ENCODE results near the gene RNF38.
"Not testable (repeated sequence)": the region's sequence is repeated elsewhere in the genome, so short reads cannot be mapped to it uniquely, and the experiment has no call there.

The RNF38 gene

DNA sequence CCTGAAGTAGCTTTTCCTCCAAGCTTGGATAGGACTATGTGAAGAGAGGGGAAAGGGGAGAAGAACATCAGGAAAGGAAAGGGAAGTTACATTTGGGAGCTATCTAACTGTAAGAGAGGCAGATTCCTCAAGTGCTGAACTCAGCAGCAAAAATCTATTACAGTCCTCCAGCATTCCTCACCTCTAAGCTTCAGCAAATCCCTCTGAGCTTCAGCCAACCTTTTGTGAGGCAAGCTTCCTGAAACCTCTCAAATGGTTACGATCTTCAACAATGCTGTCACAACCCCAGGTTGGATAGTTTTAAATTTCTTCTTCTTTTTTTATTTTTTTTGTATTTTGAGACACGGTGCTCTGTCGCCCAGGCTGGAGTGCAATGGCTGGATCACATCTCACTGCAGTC, 2.5 kb upstream of the RNF38 start:
- no peak for DNase-seq

DNA sequence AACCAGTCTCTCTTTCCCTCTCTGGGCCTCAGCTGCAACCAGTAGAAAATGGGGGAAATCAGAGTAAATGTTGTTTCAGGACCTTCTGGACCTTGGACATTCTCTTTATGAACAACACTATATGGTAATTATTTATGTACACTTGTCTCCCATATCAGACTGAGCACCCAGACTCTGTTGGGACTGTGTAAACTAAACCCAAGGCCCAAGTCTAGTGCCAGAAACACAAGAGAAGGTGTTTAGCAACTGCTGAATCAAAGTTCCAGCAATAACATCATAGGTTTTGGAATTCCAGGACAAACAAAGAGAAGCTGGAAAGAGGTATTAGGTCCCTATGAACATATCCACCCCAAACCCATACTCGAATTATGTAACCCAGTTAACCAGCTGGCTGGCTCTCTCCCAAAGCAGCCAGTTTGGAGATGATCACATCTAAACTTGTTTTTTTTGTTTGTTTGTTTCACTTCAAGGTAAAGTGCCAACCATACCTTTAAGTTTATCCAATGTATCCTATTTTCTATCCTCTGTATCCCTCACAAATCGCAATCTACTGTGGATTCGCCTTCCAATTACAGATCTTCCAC, 1.9 kb upstream of the RNF38 start:
- no peak for DNase-seq

DNA sequence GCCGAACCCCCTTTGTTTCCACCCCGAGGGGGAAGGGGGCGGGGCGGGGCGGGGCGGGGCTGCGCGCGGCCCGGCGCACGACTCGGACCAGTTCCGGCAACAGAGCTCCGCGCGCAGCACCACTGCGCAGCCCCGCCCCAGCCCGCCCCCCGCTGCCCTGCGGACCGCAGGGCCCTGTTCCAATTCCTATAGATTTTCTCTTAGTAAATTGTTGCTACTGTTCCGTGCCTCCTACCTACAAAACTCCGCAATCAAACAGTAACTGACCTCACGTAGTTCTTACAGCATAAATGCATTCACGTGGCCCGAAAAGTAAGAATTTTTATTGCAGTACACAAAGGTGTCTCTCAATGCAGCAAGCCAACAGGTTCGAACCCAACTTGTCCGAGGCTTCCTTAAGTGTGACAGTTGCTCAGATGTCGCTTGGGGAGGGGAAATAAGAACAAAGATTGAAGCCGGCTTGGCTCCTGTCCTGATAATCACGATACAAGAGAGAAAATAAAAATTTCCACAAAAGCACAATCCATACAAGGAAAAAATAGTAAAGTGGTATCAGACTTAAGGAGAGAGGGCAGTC, 1.2 kb upstream of the RNF38 start:
- peak; percentile 89 for DNase-seq

DNA sequence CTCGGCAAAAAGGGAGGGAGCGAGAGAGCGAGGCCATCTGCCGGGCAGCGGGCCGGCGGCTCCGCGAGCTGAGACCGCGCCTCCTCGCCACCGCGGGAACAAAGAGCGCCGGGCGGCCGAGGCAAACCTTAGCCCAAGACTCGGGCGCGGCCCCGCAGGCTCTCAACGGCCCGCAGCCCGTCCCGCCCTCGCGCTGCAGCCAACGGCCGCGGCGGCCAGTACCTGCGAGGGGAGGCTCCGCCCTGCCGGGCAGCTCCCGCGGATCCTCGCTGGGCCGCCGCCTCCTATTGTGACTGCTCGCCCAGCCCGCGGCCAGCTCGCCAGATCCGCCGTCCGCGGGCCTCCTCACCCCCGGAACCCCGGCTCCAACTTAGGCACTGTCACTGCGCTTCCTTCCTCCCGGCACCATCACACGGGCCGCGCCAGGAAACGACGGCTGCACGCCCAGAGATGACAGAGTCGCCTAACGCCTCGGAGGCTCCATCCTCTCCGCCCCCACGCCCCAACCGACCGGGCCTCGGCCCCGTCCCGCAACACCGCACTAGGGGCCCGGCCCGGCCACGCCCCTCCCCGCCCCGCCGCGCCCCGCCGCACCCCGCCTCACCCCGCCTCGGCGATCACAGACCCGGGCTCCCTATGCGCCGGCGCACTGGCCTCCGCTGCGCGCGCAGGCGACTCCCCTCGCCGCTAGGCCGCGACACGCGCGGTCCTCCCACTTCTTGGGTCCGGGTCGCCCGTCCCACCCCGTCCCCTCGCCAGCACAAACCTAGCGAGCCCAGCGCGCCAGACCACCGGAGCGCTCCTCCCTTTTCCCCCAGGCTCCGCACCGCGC, 479 bp upstream of the RNF38 start:
- peak; percentile 89 for DNase-seq

DNA sequence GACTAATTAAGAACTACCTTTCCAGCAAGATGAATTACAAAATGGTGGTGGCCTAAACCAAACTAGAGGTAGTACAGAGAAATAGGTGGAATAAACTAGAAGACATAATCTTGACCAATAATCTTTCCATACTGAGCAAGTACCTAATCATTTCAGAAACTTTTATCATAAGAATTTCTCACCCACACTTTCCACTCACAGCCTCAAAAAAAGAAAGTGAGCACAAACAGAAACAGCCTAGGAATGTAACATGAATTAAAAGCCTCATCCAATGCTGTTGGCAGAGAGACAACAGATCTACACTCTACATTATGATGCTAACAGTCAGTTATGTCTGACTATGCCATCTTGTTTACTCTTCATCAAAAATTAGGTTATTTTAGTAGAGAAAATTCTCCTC, 1.3 kb downstream of the RNF38 start:
- DNase-seq: no peak

DNA sequence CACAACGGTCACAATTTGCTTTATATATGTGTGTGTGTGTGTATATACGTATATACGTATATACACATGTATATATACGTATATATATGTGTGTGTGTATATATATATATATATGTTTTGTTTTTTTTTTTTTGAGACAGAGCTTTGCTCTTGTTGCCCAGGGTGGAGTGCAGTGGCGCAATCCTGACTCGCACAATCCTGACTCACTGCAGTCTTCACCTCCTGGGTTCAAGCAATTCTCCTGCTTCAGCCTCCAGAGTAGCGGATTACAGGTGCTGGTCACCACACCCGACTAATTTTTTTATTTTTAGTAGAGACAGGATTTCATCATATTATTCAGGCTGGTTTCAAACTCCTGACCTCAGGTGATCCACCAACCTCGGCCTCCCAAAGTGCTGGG, 3.1 kb downstream of the RNF38 start:
- no peak for DNase-seq

DNA sequence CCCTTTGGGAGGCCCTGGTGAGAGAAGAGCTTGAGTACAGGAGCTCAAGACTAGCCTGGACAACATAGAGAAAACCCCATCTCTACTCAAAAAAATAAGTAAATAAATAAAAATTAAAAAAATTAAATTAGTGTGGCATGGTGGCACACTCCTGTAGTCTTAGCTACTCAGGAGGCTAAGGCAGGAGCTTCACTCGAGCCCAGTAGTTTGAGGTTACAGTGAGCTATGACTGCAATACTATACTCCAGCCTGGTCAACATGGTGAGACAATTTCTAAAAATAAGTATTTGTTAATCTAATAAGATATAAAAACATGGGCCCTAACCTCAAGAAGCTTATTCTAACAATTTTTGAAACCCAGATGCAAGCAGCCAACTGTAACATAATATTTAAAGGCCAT, 7.6 kb downstream of the RNF38 start:
- DNase-seq: no peak

DNA sequence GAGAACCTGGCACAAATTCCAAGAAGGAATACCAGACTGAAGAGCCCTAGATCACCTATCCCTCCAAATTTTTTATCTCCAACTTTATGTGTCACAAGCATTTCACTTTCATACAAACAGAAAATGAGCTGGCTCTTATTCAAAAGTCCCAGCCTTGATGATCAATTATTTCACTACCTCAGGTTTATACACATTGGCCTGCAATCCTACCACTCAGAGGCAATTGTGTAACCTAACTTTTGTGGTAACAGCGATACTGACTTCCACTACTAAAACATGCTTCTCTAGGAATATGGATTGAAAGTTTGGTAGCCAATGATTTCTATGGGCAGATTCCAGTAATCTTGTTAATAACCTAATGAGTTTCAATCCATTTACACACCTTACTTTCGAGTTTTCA, 10.5 kb downstream of the RNF38 start:
- DNase-seq: no peak

DNA sequence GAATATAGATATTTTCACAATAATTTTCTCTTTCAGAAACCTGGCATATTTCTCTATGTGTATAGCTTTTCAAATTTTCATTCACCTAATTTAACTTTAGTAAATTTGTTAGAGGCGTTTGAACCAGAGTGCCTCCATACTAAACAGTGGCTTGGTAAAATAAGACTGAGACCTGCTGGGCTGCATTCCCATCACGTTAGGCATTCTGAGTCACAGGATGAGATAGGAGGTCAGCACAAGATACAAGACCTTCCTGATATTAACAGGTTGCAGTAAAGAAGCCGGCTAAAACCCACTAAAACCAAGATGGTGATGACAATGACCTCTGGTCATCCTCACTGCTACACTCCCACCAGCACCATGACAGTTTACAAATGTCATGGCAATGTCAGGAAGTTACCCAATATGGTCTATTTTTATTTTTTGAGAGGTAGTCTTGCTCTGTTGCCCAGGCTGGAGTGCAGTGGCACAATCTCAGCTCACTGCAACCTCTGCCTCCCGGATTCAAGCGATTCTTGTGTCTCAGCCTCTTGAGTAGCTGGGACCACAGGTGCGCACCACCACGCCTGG, 13.6 kb downstream of the RNF38 start:
- DNase-seq: not testable (repeated sequence)

DNA sequence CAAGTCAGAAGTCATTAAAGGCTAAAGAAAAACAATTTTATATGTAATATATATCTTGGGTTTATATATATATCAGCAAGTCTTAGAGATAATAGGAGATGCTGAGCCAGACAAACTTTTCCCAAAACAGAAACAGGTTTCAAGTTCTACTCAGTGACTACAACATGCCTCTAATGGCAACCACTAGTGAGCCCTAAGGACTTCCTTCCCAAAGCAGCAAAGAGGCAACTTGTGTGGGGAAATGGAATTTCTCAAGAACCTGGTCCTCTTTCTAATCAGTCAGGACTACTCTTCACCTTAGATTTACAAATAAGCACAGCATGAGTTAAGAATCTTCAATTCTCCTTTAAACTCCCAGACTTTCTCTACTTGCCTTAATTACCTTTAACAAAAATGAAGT, 17.6 kb downstream of the RNF38 start:
- no peak for DNase-seq

DNA sequence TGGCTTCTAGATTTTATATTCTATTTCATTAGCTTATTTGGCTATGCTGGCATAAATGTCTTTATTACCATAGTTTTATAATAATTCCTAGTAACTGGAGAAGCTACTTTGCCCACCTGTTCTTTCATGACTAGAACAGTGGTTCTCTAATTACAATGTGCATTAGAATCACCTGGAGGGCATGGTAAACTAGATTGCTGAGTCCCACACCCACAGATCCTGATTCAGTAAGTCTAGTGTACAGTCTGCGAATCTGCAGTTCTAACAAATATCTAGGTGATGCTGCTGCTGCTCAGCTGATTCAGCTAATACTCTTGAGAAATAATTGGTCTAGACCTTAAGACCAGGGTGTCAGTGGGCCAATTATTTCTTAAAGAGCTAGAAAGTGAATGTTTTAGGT, 35.5 kb downstream of the RNF38 start:
- no peak for DNase-seq

DNA sequence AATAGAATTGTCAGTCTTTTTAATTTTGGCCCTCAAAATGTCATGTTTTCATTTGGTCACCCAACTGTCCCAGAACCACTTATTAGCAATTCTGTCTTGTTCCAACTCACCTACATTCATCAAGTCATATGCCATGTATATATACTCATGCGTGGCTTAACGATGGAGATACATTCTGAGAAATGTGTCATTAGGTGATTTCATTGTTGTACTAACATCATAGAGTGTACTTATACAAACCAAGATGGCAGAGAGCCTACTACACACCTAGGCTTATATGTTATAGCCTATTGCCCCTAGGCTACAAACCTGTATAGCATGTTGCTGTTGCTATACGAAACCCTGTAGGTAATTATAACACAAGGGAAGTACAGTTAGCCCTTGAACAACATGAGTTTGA, 36.6 kb downstream of the RNF38 start:
- DNase-seq: no peak

DNA sequence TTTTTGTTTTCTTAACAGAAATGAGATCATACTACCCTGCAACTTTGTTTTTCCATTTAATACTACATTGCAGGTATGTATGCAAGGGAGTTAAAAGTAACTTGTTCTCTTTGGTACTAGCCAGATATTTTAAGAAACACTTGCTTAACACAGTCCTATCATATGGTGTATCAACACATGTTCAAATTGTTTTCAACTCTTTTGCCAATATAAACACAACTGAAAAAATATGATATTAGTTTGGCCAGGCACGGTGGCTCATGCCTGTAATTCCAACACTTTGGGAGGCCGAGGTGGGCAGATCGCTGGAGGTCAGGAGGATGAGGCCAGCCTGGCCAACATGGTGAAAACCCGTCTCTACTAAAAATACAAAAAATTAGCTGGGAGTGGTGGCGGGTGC, 41.6 kb downstream of the RNF38 start:
- no peak for DNase-seq

DNA sequence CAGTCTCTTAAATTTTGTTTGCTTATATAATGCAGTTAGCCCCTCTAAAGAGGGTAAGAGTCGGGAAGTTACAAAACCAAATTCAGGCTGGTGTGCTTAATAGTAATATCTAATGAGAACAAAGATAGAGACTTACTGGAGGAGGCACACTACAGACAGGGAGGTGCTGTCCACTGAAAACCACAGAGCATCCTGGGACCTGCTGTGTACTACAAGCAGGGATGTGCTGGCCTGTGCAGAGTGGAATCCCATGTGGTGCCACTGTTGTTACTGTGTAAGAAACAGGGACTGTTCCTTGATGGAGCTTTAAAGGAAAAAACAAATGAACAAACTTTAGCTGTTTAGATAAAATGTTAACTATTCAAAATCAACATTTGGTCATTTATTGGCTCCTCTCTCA, 42.4 kb downstream of the RNF38 start:
- no peak for DNase-seq

DNA sequence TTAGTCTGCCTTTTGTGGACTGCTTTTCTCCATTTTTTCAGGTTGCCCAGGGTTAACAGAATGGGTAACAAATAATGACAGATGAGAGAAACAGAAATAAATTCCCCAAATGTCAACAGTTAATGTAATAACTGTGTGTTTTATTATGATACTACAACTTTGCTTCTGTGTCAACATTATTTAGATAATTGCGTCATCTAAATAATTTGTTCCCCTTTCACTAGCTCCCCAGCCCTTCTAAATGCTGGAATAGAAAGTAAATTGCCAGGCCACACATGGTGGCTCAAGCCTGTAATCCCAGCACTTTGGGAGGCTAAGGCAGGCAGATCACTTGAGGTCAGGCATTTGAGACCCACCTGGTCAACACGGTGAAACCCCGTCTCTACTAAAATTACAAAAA, 53.5 kb downstream of the RNF38 start:
- DNase-seq: no peak

DNA sequence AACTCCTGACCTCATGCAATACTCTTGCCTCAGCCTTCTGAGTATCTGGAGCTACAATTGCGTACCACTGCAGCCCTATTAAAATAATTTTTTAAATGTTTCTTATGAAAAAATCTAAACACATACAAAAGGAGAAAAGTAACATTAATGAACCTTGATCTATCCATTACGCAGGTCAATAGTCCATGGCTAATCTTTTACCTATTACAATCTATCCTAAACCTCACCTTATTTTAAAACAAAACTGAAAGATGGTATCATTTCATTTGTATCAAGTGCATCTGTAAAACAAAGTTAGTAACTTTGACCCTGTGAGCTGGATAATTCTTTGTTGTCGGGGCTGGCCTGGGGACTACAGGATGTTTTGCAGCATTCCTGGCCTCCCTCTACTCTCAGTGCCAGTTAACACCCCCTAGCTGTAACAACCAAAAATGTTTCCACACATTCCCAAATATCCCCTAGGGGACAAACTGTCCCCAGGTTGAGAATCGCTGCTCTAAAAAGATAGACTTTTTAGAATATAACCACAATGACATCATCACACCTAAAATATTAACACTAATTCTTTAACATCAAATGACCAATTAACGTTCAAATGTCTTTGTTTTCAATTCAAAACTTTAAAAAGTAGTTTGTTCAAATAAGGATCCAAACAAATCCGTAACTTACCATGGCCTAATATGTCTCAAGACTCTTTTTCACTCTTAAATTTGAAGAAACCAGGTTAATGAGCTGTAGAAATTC, 54.8 kb downstream of the RNF38 start:
- DNase-seq: no peak

DNA sequence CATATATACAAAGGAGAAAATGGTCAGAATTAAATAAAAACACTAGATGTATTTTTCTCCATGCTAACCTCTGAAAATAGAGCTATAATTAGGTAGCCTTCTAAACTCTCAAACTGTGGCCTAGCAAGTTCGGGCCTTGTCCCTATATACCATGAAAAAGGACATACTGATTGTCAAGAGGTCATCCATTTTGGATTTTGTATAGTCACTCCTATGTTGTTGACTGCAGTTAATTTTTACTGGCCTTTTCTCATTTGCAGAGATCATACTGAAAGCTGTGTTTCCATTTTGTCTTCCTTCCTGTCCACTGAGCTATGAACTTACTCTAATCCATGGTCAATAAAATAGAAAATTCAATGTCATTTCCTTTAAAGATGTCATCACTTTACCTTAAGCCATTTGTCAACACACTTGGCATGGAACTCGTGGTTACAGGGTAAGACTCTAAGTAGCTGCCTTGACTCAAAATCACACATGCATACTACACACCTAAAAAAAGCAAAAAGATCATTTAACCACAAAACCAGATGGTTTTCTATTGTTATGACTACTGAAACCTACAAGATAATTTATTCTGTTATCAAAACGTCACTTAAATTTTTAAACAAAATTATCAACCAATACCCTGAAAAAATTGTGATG, 58.0 kb downstream of the RNF38 start:
- no peak for DNase-seq

DNA sequence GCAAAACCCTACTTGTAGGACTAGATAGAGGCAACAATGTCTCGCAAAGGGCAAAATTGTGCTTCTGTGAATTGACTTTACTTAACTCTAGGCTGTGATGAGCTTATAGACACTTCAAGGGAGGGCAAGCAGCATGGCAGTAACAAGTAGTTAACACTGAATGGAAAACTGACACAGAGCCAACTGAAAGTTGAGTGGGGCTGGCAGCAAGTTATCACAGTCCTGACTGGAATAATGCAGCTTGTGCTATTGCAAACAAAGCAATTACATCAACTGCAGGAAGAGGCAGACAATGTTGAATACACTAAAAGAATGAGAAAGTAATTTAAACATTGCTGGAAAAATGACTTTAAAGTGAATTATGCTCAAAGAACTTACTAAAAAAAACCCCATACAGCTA, 62.2 kb downstream of the RNF38 start:
- DNase-seq: peak; percentile 15

DNA sequence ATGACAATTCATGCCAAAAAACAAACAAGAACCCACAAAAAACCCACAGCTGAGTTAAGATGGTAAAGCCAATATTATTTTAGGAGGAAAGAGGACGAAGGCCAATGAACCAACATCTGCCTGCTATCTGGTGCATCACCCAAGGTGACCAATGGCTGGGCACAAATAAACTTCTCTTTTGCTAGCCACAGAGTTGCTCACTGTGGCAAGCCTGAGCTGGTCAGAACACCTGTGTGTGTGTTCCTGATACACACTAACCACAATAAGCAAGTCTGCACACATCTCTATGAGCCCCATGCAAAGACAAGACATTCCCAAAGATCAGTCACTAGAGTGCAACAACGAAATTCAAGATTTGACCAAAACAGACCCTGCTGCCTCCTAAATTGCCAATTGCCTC, 63.1 kb downstream of the RNF38 start:
- DNase-seq: no peak

DNA sequence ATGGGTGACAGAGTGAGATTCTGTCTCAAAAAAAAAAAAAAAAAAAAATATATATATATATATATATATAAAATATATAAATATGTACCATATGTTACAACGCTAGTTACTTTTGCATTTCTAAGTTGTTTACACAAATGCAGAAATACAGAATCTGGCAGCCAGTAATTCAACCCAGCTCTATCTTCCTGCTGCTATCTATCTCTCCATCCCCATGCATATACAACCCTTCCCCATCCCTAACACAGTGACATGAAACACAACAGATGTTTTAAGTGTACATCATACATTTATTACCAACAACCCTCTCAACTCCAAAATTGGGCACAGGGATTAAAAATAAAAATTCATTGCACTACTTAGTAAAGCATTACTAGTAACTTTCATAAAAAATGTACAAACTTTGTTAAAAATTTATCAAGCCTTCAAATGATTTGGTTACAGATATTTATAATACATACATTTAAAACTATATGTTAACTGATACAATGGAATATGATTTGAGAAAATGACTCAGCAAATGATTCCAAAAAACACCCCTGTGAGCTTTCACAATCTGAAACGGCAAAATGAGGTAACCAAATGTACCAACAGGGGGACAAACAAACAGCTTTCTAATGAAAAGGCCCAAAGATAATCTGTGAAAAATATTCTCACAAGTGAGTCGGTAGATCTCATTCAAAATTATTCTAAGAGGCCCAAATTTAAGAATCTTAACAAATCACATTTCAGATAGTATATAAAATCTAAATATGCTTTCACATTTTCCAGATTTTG, 63.8 kb downstream of the RNF38 start:
- DNase-seq: no peak

DNA sequence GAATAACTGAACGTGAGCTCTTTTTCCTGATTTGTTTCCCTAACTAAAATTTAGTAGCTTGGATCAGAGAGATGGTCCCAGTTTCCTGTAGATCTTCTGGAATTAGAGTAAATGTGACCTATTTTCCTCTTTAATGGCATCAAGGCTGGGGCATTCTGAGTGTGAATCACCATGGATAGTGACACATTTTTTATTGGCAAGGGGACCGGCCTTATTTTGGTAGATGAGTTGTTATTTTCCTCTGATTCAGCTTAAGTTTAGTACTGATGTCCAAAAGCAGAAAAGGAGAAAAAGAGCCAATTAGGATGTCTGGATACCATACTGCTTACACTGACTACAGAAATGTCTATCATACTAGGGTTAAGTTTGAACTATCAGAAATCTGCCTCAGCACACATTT, 68.1 kb downstream of the RNF38 start:
- DNase-seq: no peak

DNA sequence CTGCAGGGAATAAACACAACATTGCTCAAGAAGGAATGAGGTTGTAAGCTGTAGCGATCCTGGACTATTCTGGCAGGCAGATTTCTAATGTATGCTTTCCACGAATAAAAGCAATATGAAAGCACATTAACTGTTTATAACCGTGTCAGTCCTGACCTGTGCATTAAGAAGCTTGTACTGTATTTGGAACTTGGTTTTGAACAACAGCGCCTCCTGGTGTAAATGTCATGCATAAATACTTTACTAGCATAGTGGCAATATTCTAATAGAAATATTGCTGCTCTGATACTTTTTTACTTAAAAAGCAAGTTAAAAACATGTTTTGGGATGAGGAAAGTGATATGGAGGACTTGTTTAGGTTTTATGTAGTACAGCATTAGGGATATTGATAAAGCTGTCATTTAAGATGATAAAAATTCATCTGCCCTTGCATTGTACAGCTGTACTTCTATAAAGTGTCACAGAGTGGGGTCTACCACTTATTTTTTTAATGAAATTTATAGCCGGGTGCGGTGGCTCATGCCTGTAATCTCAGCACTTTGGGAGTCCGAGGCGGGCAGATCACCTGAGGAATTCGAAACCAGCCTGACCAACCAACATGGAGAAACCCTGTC, 71.2 kb downstream of the RNF38 start:
- DNase-seq: peak; percentile 86
